Measurements from ENCODE around the gene UBE2F.
"Not testable (repeated sequence)": the region's sequence is repeated elsewhere in the genome, so short reads cannot be mapped to it uniquely, and the experiment has no call there.

Gene UBE2F

GRCh38 chr2:238046725-238047270 lies 80.0 kb downstream of the UBE2F start:
- DNase-seq (ENCODE audit: low read depth), result no peak

GRCh38 chr2:238053191-238053776 lies 86.5 kb downstream of the UBE2F start:
- DNase-seq (ENCODE audit: low read depth), result peak; percentile 49

- DNase-seq (ENCODE audit: low read depth), result no peak
These were observed 89.0 kb downstream of the UBE2F start for GRCh38 chr2:238055841-238056240.

GRCh38 chr2:238057696-238058575 lies 91.1 kb downstream of the UBE2F start:
- not testable (repeated sequence) for DNase-seq (ENCODE audit: low read depth)

GRCh38 chr2:238059505-238059904 lies 92.7 kb downstream of the UBE2F start:
- DNase-seq (ENCODE audit: low read depth), result no peak

GRCh38 chr2:238060096-238060541 lies 93.3 kb downstream of the UBE2F start:
- DNase-seq (ENCODE audit: low read depth), result peak; percentile 47

GRCh38 chr2:238060542-238061314 lies 93.9 kb downstream of the UBE2F start, which contains the start of gene SCLY:
Gene SCLY, plus strand, starts transcription at chr2:238061001. Its CDS starts 54 bp downstream, at chr2:238061055.
- DNase-seq (ENCODE audit: low read depth), result peak; percentile 98

GRCh38 chr2:238061315-238062202 lies 94.7 kb downstream of the UBE2F start:
- peak; percentile 74 for DNase-seq (ENCODE audit: low read depth)

GRCh38 chr2:238063414-238064189 lies 96.8 kb downstream of the UBE2F start:
- no peak for DNase-seq (ENCODE audit: low read depth)

- no peak for DNase-seq (ENCODE audit: low read depth)
These were observed 97.6 kb downstream of the UBE2F start for GRCh38 chr2:238064376-238064775.

GRCh38 chr2:238065071-238065846 lies 98.4 kb downstream of the UBE2F start:
- no peak for DNase-seq (ENCODE audit: low read depth)

GRCh38 chr2:238066218-238066617 lies 99.4 kb downstream of the UBE2F start:
- no peak for DNase-seq (ENCODE audit: low read depth)

- not testable (repeated sequence) for DNase-seq (ENCODE audit: low read depth)
These were observed 99.9 kb downstream of the UBE2F start for GRCh38 chr2:238066718-238067117.

GRCh38 chr2:238067939-238068338 lies 101.1 kb downstream of the UBE2F start:
- no peak for DNase-seq (ENCODE audit: low read depth)

- no peak for DNase-seq (ENCODE audit: low read depth)
These were observed 102.4 kb downstream of the UBE2F start for GRCh38 chr2:238069021-238069709.

GRCh38 chr2:238069877-238070276 lies 103.1 kb downstream of the UBE2F start:
- DNase-seq (ENCODE audit: low read depth), result no peak

GRCh38 chr2:238075397-238075796 lies 108.6 kb downstream of the UBE2F start:
- DNase-seq (ENCODE audit: low read depth), result no peak

- no peak for DNase-seq (ENCODE audit: low read depth)
These were observed 110.5 kb downstream of the UBE2F start for GRCh38 chr2:238077292-238077691.

- DNase-seq (ENCODE audit: low read depth), result no peak
These were observed 113.1 kb downstream of the UBE2F start for GRCh38 chr2:238079874-238080327.
